NCI-H345 (cell line): ENCODE data around the gene PLA2G2C.
"Not testable (repeated sequence)": the region's sequence is repeated elsewhere in the genome, so short reads cannot be mapped to it uniquely, and the experiment has no call there.

ENCODE experiments used
- DNase-seq: peaks from one replicate; lab custom pipeline; 2025; lab: John Stamatoyannopoulos, UW

PLA2G2C gene

GRCh38 chr1:20130518-20130917, 55.8 kb downstream of the PLA2G2C start:
- DNase-seq, result not testable (repeated sequence)

- no peak for DNase-seq
These were observed 59.4 kb downstream of the PLA2G2C start for GRCh38 chr1:20126806-20127440.

- DNase-seq, result no peak
These were observed 60.1 kb downstream of the PLA2G2C start for GRCh38 chr1:20126041-20126805.

GRCh38 chr1:20125100-20125499, 61.2 kb downstream of the PLA2G2C start:
- no peak for DNase-seq

- DNase-seq, result no peak
These were observed 61.8 kb downstream of the PLA2G2C start for GRCh38 chr1:20124456-20125057.

- no peak for DNase-seq
These were observed 62.4 kb downstream of the PLA2G2C start for GRCh38 chr1:20123722-20124455.

- no peak for DNase-seq
These were observed 65.5 kb downstream of the PLA2G2C start for GRCh38 chr1:20120796-20121195.

GRCh38 chr1:20119347-20119746, 67.0 kb downstream of the PLA2G2C start, which contains the start of gene PLA2G2D:
Gene PLA2G2D (minus strand): TSS chr1:20119536. CDS start chr1:20119498, 38 bp downstream.
- DNase-seq, result no peak

- DNase-seq, result no peak
These were observed 69.1 kb downstream of the PLA2G2C start for GRCh38 chr1:20117236-20117635.

- no peak for DNase-seq
These were observed 70.4 kb downstream of the PLA2G2C start for GRCh38 chr1:20115916-20116315.

- no peak for DNase-seq
These were observed 70.8 kb downstream of the PLA2G2C start for GRCh38 chr1:20115479-20115878.

GRCh38 chr1:20114021-20114648, 72.2 kb downstream of the PLA2G2C start:
- DNase-seq, result peak; percentile 20
